GM21390 (cell line): ENCODE measurements around the gene ORC5.
"Not testable (repeated sequence)": the region's sequence is repeated elsewhere in the genome, so short reads cannot be mapped to it uniquely, and the experiment has no call there.

Source experiments
- ATAC-seq: cut with Tn5 transposase; IDR thresholded peaks from one replicate; pipeline ENCODE4 v1.9.1; 2021; ENCODE audit not compliant: unreplicated experiment

Gene ORC5

DNA sequence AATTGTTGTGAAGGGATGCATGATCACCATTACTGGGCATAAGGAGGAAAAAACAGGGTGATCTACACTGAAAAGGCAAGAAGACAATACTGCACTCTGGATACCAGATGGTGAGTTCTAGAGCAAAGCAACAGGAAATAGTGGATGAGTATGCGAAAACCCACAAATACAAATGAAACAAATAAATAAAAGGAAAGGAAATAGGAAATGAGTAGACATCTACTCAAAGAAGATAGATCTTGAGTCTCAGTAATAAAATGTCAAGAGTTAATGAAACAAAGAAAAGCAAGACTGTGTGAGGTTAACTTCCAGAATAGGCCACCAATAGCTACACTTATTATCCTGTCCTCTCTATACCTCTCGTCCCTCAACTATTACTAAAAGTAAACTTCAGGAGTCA, 11.7 kb downstream of the ORC5 start:
- no peak for ATAC-seq

DNA sequence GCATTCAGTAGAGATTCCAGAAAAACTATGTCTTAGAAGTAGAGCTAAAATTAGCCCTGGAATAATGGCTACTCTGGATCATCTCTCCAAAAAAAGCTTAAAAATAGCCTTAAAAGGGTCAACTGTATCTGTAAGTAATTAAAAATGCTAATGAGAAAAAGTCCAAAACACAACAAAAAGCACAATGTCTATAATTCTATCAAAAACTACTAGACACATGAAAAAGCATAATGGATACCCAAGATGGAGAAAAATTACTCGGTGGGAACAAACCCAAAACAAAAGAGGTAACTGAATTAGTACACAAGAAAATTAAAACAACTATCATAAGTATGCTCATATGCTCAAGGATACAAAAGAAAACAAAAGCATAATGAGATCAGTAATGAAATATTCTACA, 15.4 kb downstream of the ORC5 start:
- ATAC-seq, result no peak

DNA sequence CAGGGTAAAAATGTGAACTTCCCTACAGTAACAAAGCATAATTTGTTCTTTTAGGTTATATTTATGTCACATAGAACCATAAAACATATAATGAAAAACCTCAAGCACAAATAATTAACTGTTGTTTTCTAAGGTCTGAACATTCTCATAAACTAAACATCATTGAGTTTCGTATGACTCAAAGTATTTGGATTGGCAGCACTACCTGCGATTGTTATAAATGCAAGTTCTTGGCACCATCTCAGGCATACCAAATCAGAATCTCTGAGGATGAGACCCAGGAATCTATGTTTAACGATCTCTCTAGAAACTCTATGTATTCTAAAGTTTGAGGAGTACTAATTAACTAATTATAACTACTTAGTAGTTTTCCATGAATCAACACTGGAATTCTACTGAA, 22.5 kb downstream of the ORC5 start:
- no peak for ATAC-seq

GRCh38 chr7:104179178-104179577, 28.6 kb downstream of the ORC5 start:
- ATAC-seq, result no peak

DNA sequence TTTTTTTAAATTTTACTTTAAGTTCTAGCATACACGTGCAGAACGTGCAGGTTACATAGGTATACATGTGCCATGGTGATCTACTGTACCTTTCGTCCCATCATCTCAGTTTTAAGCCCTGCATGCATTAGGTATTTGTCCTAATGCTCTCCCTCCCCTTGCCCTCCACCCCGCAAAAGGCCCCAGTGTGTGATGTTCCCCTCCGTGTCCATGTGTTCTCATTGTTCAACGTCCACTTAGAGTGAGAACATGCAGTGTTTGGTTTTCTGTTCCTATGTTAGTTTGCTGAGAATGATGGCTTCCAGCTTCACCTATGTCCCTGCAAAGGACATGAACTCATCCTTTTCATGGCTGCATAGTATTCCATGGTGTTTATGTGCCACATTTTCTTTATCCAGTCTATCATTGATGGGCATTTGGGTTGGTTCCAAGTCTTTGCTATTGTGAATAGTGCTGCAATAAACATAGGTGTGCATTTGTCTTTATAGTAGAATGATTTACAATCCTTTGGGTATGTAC, 30.2 kb downstream of the ORC5 start:
- ATAC-seq, result not testable (repeated sequence)

DNA sequence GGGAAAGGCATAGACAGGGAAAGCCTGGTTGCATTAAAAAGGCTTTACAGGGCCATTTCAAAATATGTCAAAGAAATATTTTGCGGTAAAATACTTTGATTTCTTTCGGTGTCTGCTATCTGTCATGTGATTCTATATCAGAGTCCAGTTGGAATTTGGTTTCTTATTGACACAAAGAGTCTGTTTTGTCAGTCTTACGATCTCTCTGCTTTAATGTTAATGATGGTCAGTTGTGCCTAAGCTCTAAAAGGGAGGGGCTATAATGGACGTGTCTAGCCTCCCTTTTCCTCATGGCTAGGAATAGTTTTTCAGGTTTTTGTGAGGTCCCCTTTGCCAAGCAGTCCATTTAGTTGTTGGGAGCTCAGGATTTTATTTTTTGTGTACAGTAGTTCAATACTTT, 31.5 kb downstream of the ORC5 start:
- no peak for ATAC-seq

DNA sequence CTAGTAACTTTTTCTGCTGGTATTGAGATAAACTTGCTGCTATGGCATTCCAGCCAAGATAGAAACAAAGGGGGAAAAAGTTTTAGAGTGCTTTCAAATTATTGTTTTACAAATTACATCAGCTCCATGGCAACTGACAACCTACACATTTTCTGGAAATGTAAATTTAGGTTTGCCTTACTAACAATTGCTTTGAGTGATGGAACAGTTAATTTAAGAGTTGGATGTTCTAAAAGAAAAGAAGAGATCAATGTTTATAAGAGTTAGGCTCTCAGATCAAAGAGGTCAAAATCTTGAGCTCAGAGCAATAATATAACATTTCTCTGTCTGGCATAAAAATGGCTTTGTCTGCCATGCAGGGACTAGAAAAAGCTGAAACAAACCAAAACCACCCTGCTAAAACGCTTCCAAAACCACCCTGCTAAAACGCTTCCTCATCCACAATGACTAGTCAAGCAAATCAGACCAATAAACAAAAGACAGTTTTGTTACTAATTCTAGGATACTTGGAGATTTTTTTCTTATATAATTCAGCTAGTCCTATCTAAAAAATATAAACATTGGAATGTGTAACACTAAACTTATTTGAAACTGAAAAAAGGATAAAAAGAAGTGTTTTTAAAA, 32.3 kb downstream of the ORC5 start:
- no peak for ATAC-seq

- ATAC-seq, result no peak
Observed at GRCh38 chr7:104174798-104175197, 33.0 kb downstream of the ORC5 start.

DNA sequence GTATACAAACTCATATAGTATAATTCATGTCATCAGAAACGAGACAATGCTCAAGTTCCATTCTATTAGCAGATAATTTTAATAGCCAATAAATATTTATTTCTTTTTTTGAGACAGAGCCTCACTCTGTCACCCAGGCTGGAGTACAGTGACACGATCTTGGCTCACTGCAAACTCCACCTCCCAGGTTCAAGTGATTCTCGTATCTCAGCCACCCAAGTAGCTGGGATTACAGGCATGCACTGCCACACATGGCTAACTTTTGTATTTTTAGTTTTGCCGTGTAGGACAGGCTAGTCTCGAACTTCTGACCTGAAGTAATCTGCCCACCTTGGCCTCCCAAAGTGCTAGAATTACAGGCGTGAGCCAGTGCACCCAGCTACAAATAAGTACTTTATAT, 45.7 kb downstream of the ORC5 start:
- no peak for ATAC-seq

GRCh38 chr7:104161244-104161643, 46.6 kb downstream of the ORC5 start:
- no peak for ATAC-seq

- no peak for ATAC-seq
Observed at GRCh38 chr7:104160375-104160774, 47.4 kb downstream of the ORC5 start.

- ATAC-seq, result no peak
Observed at GRCh38 chr7:104156842-104157277, 51.0 kb downstream of the ORC5 start.

GRCh38 chr7:104153287-104153686, 54.5 kb downstream of the ORC5 start:
- ATAC-seq, result no peak

GRCh38 chr7:104152468-104152867, 55.3 kb downstream of the ORC5 start:
- ATAC-seq, result no peak

DNA sequence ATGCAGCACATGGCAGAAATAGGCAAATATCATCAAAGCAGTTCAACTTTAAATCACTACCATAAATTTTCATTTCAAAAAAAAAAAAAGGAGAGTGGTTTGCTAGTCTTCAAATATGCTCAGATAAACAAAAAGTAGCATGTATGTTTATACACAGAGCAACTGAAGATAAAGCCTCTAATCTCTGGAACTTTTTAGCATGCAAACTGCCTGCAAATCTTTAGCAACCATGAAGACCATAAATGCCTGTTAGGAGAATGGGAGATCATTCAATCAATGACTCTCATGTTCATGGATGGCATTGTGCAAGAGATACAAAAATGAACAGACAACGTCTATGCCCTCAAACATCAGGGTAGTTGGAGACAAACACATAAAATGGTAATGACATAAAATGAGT, 57.3 kb downstream of the ORC5 start:
- ATAC-seq, result no peak

- ATAC-seq, result no peak
Observed at GRCh38 chr7:104149822-104150221, 58.0 kb downstream of the ORC5 start.

DNA sequence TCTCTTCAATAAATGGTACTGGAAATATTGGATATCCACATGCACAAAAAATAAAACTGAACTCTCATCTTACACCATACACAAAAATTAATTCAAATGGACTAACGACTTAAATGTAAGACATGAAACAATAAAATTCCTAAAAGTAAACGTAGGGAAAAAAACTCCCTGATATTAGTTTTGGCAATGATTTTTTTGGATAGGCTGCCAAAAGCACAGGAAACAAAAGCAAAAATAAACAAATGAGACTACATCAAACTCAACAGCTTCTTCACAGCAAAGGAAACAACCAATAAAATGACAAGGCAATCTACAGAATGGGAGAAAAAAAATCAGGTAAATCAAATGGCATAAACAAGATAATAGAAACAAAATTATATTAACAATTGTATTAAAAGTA, 65.7 kb downstream of the ORC5 start:
- no peak for ATAC-seq

- no peak for ATAC-seq
Observed at GRCh38 chr7:104137971-104138370, 69.8 kb downstream of the ORC5 start.

- no peak for ATAC-seq
Observed at GRCh38 chr7:104137511-104137910, 70.3 kb downstream of the ORC5 start.

DNA sequence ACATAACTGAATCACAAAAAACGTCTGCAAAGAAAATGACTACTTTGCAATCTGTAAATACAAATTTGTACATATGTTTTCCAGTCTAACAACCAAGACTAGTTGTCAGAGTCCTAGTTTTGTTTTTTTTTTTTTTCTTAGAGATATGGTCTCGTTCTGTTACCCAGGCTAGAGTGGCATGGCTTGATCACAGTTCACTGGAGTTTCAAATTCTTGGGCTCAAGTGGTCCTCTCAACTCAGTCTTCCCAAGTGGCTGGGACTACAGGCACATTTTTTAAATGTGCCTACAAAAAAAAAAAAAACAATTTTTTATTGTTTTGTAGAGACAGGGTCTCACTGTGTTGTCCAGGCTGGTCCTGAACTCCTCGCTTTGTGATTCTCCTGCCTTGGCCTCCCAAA, 70.8 kb downstream of the ORC5 start:
- no peak for ATAC-seq

GRCh38 chr7:104136561-104136960, 71.3 kb downstream of the ORC5 start:
- ATAC-seq, result no peak

DNA sequence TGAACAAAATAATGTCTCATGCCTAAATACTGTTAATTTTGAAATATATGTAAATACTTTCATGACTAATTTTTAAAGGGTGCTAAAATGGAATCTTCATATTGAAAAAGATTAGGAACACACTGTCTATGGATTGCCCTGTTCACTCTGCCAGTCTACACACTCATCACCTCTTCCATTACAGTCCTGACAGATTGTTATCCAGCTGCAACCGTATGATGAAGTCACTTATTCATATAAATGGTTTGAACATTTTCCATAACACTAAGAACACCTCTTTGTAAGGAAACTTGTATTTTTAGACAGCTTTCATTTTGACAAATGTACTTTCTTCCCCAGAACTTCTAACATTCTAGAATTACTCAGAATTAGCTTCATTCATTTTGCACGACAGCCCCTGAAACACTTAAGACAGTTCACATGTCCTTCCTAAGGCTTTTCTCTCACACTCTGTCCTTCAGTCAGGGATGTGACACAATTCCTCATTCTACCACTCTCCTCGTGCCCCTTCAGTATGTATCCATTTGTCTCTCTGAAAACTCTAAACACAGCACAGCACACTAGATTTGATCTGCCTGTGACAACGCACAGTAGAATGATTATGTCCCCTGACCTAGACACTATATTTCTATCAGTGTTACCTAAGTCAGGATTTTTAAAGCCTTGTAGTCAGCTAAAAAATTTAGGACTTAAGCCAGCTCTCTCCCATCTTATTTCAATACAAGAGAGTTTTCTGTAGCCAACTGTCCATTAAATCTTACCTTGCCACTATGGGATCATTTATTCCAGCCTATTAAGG, 71.9 kb downstream of the ORC5 start:
- ATAC-seq, result no peak
